ENCODE data around the gene EPB41L4A. TPM values are rescaled to one million over a fixed set of nuclear protein-coding genes. Genes with fewer than 3 reads are reported as not detected.

Gene EPB41L4A
- total RNA-seq, 1 donor from 2014 or later = 11.1 TPM

- no peaks in the 10 kb centered on the region for H3K79me2 ChIP-seq (ENCODE audit: insufficient read depth, low read length)
- no peak overlapping the region for H3K4me3 ChIP-seq (ENCODE audit: insufficient read depth, low read depth, low read length)
- no peak overlapping the region for H2AFZ ChIP-seq (ENCODE audit: low read depth, low read length)
- Mint-ChIP-seq H3K27ac (ENCODE audit: unreplicated experiment) (no peak overlapping the region), H3K9me3 (ENCODE audit: unreplicated experiment) (no peaks in the 10 kb centered on the region), H3K27me3 (ENCODE audit: low read depth, unreplicated experiment) (no peaks in the 10 kb centered on the region), H3K4me1 (ENCODE audit: low read depth, unreplicated experiment) (peaks cover 12% of the 10 kb centered on the region), H3K36me3 (ENCODE audit: low read depth, unreplicated experiment) (no peaks in the 10 kb centered on the region), H3K4me3 (ENCODE audit: unreplicated experiment) (no peak overlapping the region)
- no peaks in the 10 kb centered on the region for H4K20me1 ChIP-seq (ENCODE audit: insufficient read depth, low read length)
- TF ChIP-seq CTCF (IDR thresholded peaks at IDR 0.05; ENCODE audit: insufficient read depth, low read depth, low read length) (no peak), EZH2 (IDR thresholded peaks at IDR 0.05; ENCODE audit: insufficient read depth, low read length) (no peak)
- no peaks in the 10 kb centered on the region for H3K4me1 ChIP-seq (ENCODE audit: insufficient read depth, low read length)
- H3K9me3 ChIP-seq (ENCODE audit: insufficient read depth, low read depth, low read length) = no peaks in the 10 kb centered on the region
- H3K9ac ChIP-seq (ENCODE audit: low read length) = no peak overlapping the region
- no peak overlapping the region for H3K27ac ChIP-seq (ENCODE audit: low read depth, low read length)
- no peak overlapping the region for H3K4me2 ChIP-seq (ENCODE audit: low read length)
- no peaks in the 10 kb centered on the region for H3K36me3 ChIP-seq (ENCODE audit: insufficient read depth, low read length)
- DNase-seq (ENCODE audit: low read depth) = no peak
- H3K27me3 ChIP-seq (ENCODE audit: insufficient read depth, low read length) = no peaks in the 10 kb centered on the region
- FAIRE-seq = no peak
Measured at GRCh38 chr5:112384523-112384922, 34.6 kb downstream of the EPB41L4A start.

- FAIRE-seq (no peak), DNase-seq (ENCODE audit: low read depth) (no peak)
- Mint-ChIP-seq H3K27me3 (ENCODE audit: low read depth, unreplicated experiment) (no peaks in the 10 kb centered on the region), H3K4me1 (ENCODE audit: low read depth, unreplicated experiment) (peaks cover 10% of the 10 kb centered on the region), H3K36me3 (ENCODE audit: low read depth, unreplicated experiment) (no peaks in the 10 kb centered on the region), H3K9me3 (ENCODE audit: unreplicated experiment) (no peaks in the 10 kb centered on the region), H3K4me3 (ENCODE audit: unreplicated experiment) (no peak overlapping the region), H3K27ac (ENCODE audit: unreplicated experiment) (no peak overlapping the region)
- Histone ChIP-seq H3K27me3 (ENCODE audit: insufficient read depth, low read length) (no peaks in the 10 kb centered on the region), H2AFZ (ENCODE audit: low read depth, low read length) (no peak overlapping the region), H3K9me3 (ENCODE audit: insufficient read depth, low read depth, low read length) (no peaks in the 10 kb centered on the region), H3K4me2 (ENCODE audit: low read length) (no peak overlapping the region), H3K79me2 (ENCODE audit: insufficient read depth, low read length) (no peaks in the 10 kb centered on the region), H3K4me3 (ENCODE audit: insufficient read depth, low read depth, low read length) (no peak overlapping the region), H3K27ac (ENCODE audit: low read depth, low read length) (no peak overlapping the region), H3K4me1 (ENCODE audit: insufficient read depth, low read length) (no peaks in the 10 kb centered on the region), H3K9ac (ENCODE audit: low read length) (no peak overlapping the region), H3K36me3 (ENCODE audit: insufficient read depth, low read length) (no peaks in the 10 kb centered on the region), H4K20me1 (ENCODE audit: insufficient read depth, low read length) (no peaks in the 10 kb centered on the region)
- no peak for TF ChIP-seq EZH2 (IDR thresholded peaks at IDR 0.05; ENCODE audit: insufficient read depth, low read length)
- no peak for TF ChIP-seq CTCF (IDR thresholded peaks at IDR 0.05; ENCODE audit: insufficient read depth, low read depth, low read length)
Measured at GRCh38 chr5:112382886-112383285, 36.2 kb downstream of the EPB41L4A start.

GRCh38 chr5:112381521-112381920 lies 37.6 kb downstream of the EPB41L4A start:
- H3K27me3 ChIP-seq (ENCODE audit: insufficient read depth, low read length) = no peaks in the 10 kb centered on the region
- no peak for FAIRE-seq

More at GRCh38 chr5:112381521-112381920, 37.6 kb downstream of the EPB41L4A start:
- Histone ChIP-seq H3K27ac (ENCODE audit: low read depth, low read length) (no peak overlapping the region), H4K20me1 (ENCODE audit: insufficient read depth, low read length) (no peaks in the 10 kb centered on the region), H3K4me2 (ENCODE audit: low read length) (no peak overlapping the region), H3K79me2 (ENCODE audit: insufficient read depth, low read length) (no peaks in the 10 kb centered on the region), H3K36me3 (ENCODE audit: insufficient read depth, low read length) (no peaks in the 10 kb centered on the region), H3K9me3 (ENCODE audit: insufficient read depth, low read depth, low read length) (no peaks in the 10 kb centered on the region), H3K4me1 (ENCODE audit: insufficient read depth, low read length) (no peaks in the 10 kb centered on the region), H3K9ac (ENCODE audit: low read length) (no peak overlapping the region), H3K4me3 (ENCODE audit: insufficient read depth, low read depth, low read length) (no peak overlapping the region), H2AFZ (ENCODE audit: low read depth, low read length) (no peak overlapping the region)
- DNase-seq (ENCODE audit: low read depth) = no peak
- Mint-ChIP-seq H3K36me3 (ENCODE audit: low read depth, unreplicated experiment) (no peaks in the 10 kb centered on the region), H3K4me1 (ENCODE audit: low read depth, unreplicated experiment) (peaks cover 10% of the 10 kb centered on the region), H3K4me3 (ENCODE audit: unreplicated experiment) (no peak overlapping the region), H3K27ac (ENCODE audit: unreplicated experiment) (no peak overlapping the region), H3K27me3 (ENCODE audit: low read depth, unreplicated experiment) (no peaks in the 10 kb centered on the region), H3K9me3 (ENCODE audit: unreplicated experiment) (no peaks in the 10 kb centered on the region)
- TF ChIP-seq CTCF (IDR thresholded peaks at IDR 0.05; ENCODE audit: insufficient read depth, low read depth, low read length) (no peak), EZH2 (IDR thresholded peaks at IDR 0.05; ENCODE audit: insufficient read depth, low read length) (no peak)
